Measurements from ENCODE around the gene L3MBTL2.

DNA sequence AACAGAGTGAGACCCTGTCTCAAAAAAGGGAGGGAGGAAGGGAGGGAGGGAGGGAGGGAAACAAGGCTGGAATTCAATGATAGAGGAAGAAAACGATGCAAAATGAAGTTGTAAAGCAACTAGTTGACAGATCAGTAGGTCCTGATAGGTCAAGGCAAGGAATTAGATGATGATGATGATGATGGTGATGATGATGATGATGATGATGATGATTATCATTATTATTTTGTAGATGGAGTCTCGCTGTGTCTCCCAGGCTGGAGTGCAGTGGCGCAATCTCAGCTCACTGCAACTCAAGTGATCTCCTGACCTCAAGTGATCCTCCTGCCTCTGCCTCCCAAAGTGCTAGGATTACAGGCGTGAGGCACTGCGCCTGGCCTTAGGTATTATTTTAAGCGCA is 11.3 kb upstream of the L3MBTL2 start:
- TF ChIP-seq, protein P1, sequence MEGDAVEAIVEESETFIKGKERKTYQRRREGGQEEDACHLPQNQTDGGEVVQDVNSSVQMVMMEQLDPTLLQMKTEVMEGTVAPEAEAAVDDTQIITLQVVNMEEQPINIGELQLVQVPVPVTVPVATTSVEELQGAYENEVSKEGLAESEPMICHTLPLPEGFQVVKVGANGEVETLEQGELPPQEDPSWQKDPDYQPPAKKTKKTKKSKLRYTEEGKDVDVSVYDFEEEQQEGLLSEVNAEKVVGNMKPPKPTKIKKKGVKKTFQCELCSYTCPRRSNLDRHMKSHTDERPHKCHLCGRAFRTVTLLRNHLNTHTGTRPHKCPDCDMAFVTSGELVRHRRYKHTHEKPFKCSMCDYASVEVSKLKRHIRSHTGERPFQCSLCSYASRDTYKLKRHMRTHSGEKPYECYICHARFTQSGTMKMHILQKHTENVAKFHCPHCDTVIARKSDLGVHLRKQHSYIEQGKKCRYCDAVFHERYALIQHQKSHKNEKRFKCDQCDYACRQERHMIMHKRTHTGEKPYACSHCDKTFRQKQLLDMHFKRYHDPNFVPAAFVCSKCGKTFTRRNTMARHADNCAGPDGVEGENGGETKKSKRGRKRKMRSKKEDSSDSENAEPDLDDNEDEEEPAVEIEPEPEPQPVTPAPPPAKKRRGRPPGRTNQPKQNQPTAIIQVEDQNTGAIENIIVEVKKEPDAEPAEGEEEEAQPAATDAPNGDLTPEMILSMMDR (IDR thresholded peaks at IDR 0.05): no peak
- no peak for TF ChIP-seq ZFX (IDR thresholded peaks at IDR 0.05; ENCODE audit: borderline replicate concordance)

Measured in 22Rv1 (cell line).